Measurements from ENCODE around the gene KIF1C.

GRCh38 chr17:5024604-5025003 lies 26.9 kb downstream of the KIF1C start:
- TF ChIP-seq CTCF (IDR thresholded peaks at IDR 0.05; ENCODE audit: low read depth, low read length, missing input control): no peak
- TF ChIP-seq FOXA2 (IDR thresholded peaks at IDR 0.05): no peak
- no peak for TF ChIP-seq RXRA (IDR thresholded peaks at IDR 0.05)
- no peak for TF ChIP-seq REST (IDR thresholded peaks at IDR 0.05)
